ENCODE results near the gene ACTG1.

GRCh38 chr17:81471818-81472456, 40.7 kb downstream of the ACTG1 start:
- no peak for TF ChIP-seq POLR2A (IDR thresholded peaks at IDR 0.05; ENCODE audit: low read depth, low read length)
- no peak for TF ChIP-seq CTCF (conservative IDR thresholded peaks at IDR 0.05; ENCODE audit: low read depth, low read length)
- TF ChIP-seq SMC3 (IDR thresholded peaks at IDR 0.05; ENCODE audit: low read depth, low read length) = no peak
- no peak for TF ChIP-seq NFE2L2 (IDR thresholded peaks at IDR 0.05; ENCODE audit: low read depth, low read length)
- TF ChIP-seq RCOR1 (IDR thresholded peaks at IDR 0.05; ENCODE audit: insufficient replicate concordance, low read length) = no peak
- TF ChIP-seq USF2 (IDR thresholded peaks at IDR 0.05; ENCODE audit: low read depth, low read length) = peak; percentile 92
- TF ChIP-seq MAFK (IDR thresholded peaks at IDR 0.05; ENCODE audit: low read depth, low read length) = no peak
- TF ChIP-seq RFX5 (IDR thresholded peaks at IDR 0.05; ENCODE audit: low read depth, low read length) = no peak
- TF ChIP-seq FOS (IDR thresholded peaks at IDR 0.05; ENCODE audit: low read depth, low read length) = no peak
- no peak for TF ChIP-seq ELK1 (IDR thresholded peaks at IDR 0.05; ENCODE audit: borderline replicate concordance, low read depth, low read length)
- no peak for TF ChIP-seq MAZ (IDR thresholded peaks at IDR 0.05; ENCODE audit: borderline replicate concordance, low read depth, low read length)
- no peak for TF ChIP-seq CEBPB (IDR thresholded peaks at IDR 0.05; ENCODE audit: low read depth, low read length)
- no peak for TF ChIP-seq BHLHE40 (IDR thresholded peaks at IDR 0.05; ENCODE audit: low read depth, low read length)
